Measurements from ENCODE around the gene ALK.

Gene ALK

DNA sequence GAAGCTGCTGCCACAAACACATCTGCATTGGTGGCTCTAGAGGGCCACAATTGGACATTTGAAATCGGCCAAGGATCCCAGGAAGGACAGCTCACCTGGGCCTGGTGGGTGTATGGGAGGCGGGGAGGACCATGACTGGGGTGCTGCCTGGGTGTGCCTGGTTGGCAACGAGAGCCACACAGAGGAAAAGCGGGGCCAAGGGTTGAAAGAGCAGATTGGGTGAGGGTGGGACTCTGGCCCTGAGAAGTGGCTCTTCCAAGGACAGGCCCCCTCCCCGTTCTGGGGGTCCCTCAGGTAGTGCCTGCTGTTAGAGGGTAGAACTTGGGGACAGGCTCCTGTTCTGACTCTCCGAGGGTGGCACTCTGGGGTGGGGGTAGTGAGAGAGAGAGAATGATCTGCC, 703.3 kb downstream of the ALK start:
- CTCF ChIA-PET, result no interaction called here
- no peak for DNase-seq (ENCODE audit: extremely low spot score)
- POLR2A ChIA-PET, result no interaction called here
- TF ChIP-seq, protein P1, sequence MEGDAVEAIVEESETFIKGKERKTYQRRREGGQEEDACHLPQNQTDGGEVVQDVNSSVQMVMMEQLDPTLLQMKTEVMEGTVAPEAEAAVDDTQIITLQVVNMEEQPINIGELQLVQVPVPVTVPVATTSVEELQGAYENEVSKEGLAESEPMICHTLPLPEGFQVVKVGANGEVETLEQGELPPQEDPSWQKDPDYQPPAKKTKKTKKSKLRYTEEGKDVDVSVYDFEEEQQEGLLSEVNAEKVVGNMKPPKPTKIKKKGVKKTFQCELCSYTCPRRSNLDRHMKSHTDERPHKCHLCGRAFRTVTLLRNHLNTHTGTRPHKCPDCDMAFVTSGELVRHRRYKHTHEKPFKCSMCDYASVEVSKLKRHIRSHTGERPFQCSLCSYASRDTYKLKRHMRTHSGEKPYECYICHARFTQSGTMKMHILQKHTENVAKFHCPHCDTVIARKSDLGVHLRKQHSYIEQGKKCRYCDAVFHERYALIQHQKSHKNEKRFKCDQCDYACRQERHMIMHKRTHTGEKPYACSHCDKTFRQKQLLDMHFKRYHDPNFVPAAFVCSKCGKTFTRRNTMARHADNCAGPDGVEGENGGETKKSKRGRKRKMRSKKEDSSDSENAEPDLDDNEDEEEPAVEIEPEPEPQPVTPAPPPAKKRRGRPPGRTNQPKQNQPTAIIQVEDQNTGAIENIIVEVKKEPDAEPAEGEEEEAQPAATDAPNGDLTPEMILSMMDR (IDR thresholded peaks at IDR 0.05; ENCODE audit: control extremely low read depth, extremely low read depth, low read depth, missing control alignments), result no peak

DNA sequence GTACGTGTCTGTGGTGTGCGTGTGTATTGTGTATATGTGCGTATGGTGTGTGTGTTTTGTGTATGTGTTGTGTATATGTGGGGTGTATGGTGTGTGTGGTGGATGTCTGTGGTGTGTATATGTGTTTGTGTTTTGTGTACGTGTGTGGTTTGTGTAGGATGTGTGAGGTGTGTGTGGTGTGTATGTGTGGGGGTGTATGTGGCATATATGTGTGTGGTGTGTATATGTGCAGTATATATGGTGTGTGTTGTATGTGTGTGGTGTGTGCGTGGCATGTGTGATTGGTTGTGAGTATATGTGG, 704.8 kb downstream of the ALK start:
- ChIA-PET CTCF (interaction anchor here (2.1 kb wide), 1 partner anchor 8 kb away, joined by 6 read pairs; no protein-coding TSS in a partner anchor), POLR2A (no interaction called here)
- DNase-seq (ENCODE audit: extremely low spot score), result no peak
- TF ChIP-seq, protein P1 (IDR thresholded peaks at IDR 0.05; ENCODE audit: control extremely low read depth, extremely low read depth, low read depth, missing control alignments), result no peak

DNA sequence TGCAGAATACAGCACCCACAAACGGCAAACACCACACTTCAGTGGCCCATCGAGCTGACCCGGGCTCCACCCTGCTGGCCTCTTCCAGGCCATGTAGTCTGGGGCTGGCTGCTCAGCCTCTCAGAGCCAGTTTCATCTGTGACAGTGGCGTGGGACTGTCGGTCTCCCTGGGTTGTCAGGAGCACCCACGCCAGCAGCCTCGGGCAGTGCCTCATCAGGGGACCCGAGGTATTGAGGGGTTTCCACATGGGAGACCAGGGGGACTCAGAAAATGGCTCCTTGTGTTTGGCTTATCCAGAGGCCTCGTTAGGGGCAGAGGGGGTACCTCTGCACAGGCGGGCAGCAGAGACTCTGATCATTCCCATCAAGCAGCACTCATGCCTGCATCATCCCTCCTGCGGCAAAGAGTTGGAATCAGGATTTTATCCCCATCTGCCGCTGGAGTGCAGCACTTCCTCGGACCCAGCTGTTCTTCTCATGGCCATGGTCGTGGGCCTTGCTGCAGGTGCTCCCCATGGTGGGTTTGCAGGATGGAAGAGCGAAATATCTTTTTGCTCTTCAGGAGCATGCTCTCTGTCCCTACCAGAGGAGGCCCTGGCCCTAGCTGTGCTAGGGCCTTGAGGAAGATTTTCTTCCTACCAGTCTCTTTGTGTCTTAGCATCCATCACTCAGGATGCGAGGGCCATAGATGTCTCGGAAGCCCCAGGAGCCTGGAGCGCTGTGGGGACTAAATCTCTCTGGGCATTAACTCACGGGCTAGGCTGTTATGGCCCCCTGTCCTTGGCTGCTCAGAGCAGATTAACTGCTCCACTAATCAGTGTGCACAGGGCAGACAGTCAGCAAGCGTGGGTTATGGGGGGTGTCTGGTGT, 705.4 kb downstream of the ALK start:
- CTCF ChIA-PET, result interaction anchor here (2.1 kb wide), 1 partner anchor 8 kb away, joined by 6 read pairs; no protein-coding TSS in a partner anchor
- no peak for DNase-seq (ENCODE audit: extremely low spot score)
- POLR2A ChIA-PET, result no interaction called here
- TF ChIP-seq, protein P1 (IDR thresholded peaks at IDR 0.05; ENCODE audit: control extremely low read depth, extremely low read depth, low read depth, missing control alignments), result no peak

DNA sequence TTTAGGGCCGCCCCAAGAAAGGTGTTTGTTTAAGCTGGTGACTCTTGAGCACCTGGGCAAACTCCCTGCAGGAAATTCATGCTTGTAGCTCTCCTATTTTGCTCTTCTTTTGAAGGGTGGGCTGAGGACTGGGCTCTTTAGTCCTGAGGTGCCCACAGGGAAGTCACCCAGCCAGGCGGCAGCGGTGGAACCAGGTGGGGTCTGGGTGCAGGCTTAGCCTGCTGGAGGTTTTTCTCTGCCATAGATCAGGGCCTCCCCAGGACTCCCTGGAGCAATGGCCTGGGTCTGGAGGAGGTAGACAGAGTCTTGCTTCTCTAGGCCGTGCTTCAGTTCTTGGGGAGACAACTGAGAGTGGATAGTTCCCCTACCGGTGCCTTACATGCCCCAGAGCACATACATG, 706.3 kb downstream of the ALK start:
- TF ChIP-seq, protein P1 (IDR thresholded peaks at IDR 0.05; ENCODE audit: control extremely low read depth, extremely low read depth, low read depth, missing control alignments), result no peak
- no peak for DNase-seq (ENCODE audit: extremely low spot score)
- ChIA-PET CTCF (interaction anchor here (2.1 kb wide), 1 partner anchor 9 kb away, joined by 6 read pairs; no protein-coding TSS in a partner anchor), POLR2A (no interaction called here)

DNA sequence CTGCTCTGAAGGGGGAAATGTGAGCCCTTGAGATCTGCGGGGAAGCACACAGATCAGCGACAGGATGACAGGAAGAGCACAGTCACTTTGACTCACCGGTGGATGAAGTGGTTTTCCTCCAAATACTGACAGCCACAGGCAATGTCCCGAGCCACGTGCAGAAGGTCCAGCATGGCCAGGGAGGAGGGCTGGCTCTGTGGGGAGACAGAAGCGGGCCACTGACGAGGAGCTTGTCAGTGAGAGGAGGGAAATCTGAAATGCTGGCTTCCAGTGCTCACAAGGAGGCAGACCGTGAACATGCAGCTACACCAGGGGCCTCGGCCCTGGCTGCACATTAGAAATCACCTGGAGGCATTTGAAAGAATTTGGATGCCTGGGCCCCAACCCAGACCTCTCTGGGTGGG, 707.5 kb downstream of the ALK start:
- ChIA-PET CTCF (interaction anchor here (0.8 to 1.5 kb wide), 3 partner anchors 11 to 25 kb away, joined by 3 read pairs; no protein-coding TSS in a partner anchor), POLR2A (no interaction called here)
- TF ChIP-seq, protein P1 (IDR thresholded peaks at IDR 0.05; ENCODE audit: control extremely low read depth, extremely low read depth, low read depth, missing control alignments), result no peak
- no peak for DNase-seq (ENCODE audit: extremely low spot score)

DNA sequence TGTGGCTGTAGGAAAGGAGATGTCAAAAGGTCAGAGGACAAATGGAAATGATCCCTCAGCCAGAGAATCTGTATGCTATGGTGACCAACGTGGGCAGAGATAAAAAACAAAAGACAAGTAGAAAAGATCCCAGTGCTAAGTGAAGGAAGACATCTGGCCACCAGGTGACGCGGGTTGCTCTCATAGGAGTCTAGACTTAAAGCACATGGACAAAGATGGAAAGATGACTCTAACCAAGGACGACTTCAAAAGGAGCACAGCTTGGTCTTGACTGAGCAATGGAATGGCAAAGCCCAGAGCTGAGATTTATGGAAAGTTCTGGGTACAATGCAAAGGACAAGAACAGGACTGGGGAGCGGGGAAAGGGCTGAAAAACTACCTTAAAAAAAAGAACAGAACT, 709.4 kb downstream of the ALK start:
- ChIA-PET CTCF (interaction anchor here (1.1 to 1.7 kb wide), 2 partner anchors 12 to 29 kb away, joined by 4 read pairs; no protein-coding TSS in a partner anchor), POLR2A (no interaction called here)
- TF ChIP-seq, protein P1 (IDR thresholded peaks at IDR 0.05; ENCODE audit: control extremely low read depth, extremely low read depth, low read depth, missing control alignments), result no peak
- DNase-seq (ENCODE audit: extremely low spot score), result no peak

Data from GM10248 (cell line).